HG02763 (cell line): ENCODE data around the gene GABRR2.

Source experiments
- ATAC-seq: cut with Tn5 transposase; IDR thresholded peaks from one replicate; pipeline ENCODE4 v1.9.1; 2021; ENCODE audit warnings: mild to moderate bottlenecking, moderate library complexity; ENCODE audit not compliant: unreplicated experiment

GABRR2 gene

GRCh38 chr6:89315249-89315885 lies at the start of gene GABRR2:
TSS of gene GABRR2 (minus strand) at chr6:89315299. CDS start at chr6:89315165, 134 bp downstream.
- ATAC-seq: no peak

GRCh38 chr6:89364586-89364985 lies 49.5 kb upstream of the GABRR2 start:
- no peak for ATAC-seq

- no peak for ATAC-seq
These were observed 46.1 kb upstream of the GABRR2 start for GRCh38 chr6:89361171-89361570.

GRCh38 chr6:89360415-89360999 lies 45.4 kb upstream of the GABRR2 start:
- ATAC-seq: peak; percentile 36

- ATAC-seq: no peak
These were observed 44.5 kb upstream of the GABRR2 start for GRCh38 chr6:89359561-89359960.

- ATAC-seq: peak; percentile 52
These were observed 42.3 kb upstream of the GABRR2 start for GRCh38 chr6:89357390-89357789.

- no peak for ATAC-seq
These were observed 41.6 kb upstream of the GABRR2 start for GRCh38 chr6:89356642-89357170.

- no peak for ATAC-seq
These were observed 40.6 kb upstream of the GABRR2 start for GRCh38 chr6:89355511-89356194.

- no peak for ATAC-seq
These were observed 38.7 kb upstream of the GABRR2 start for GRCh38 chr6:89353702-89354392.

GRCh38 chr6:89353118-89353556 lies 38.0 kb upstream of the GABRR2 start:
- no peak for ATAC-seq

GRCh38 chr6:89352278-89353117 lies 37.4 kb upstream of the GABRR2 start, which contains the start of gene UBE2J1:
TSS of gene UBE2J1 (minus strand) at chr6:89352722. CDS start at chr6:89352569, 153 bp downstream.
- peak; percentile 35 for ATAC-seq

GRCh38 chr6:89351671-89352277 lies 36.7 kb upstream of the GABRR2 start:
- no peak for ATAC-seq

- peak; percentile 31 for ATAC-seq
These were observed 35.3 kb upstream of the GABRR2 start for GRCh38 chr6:89350281-89350966.

GRCh38 chr6:89348372-89348771 lies 33.3 kb upstream of the GABRR2 start:
- ATAC-seq: no peak

GRCh38 chr6:89347825-89348224 lies 32.7 kb upstream of the GABRR2 start:
- no peak for ATAC-seq

GRCh38 chr6:89346433-89346832 lies 31.3 kb upstream of the GABRR2 start:
- ATAC-seq: no peak

- no peak for ATAC-seq
These were observed 24.5 kb upstream of the GABRR2 start for GRCh38 chr6:89339565-89339964.

GRCh38 chr6:89335164-89335563 lies 20.1 kb upstream of the GABRR2 start:
- no peak for ATAC-seq

- no peak for ATAC-seq
These were observed 15.8 kb upstream of the GABRR2 start for GRCh38 chr6:89330910-89331309.
